ENCODE measurements around the gene ICE1. TPM values are rescaled to one million over a fixed set of nuclear protein-coding genes. Genes with fewer than 3 reads are reported as not detected.

ICE1 gene
- total and polyA plus RNA-seq, 9 of the 15 experiments (the other 6 are each of a cell fraction or from before 2014, with no cell fraction given): 4.9 to 47.4 (median 28.2) TPM

- H3K27ac ChIP-seq (ENCODE audit: extremely low read depth, low read depth, low read length): no peak overlapping the region
- peaks cover 0 to 6% of the 10 kb centered on the region in 2 experiments; a peak in 1 of 5 replicates for H3K27me3 ChIP-seq (ENCODE audit: control insufficient read depth in 2 of 2, insufficient read depth in 2 of 2, low read length in 2 of 2)
- in situ Hi-C loops (cut with MboI) (loop anchor here (25.0 kb wide), 1 partner anchor 1246 kb away; no protein-coding TSS in a partner anchor), intact Hi-C loops (cut with micrococcal nuclease) (loop anchor here (5.0 kb wide), 4 partner anchors 396 to 1256 kb away; no protein-coding TSS in a partner anchor)
- ChIA-PET CTCF (ENCODE audit: low intra/inter-chr PET ratio) (interaction anchor here (1.5 to 1.9 kb wide), 2 partner anchors 1086 to 1255 kb away, joined by 6 to 8 read pairs; no protein-coding TSS in a partner anchor), POLR2A (interaction anchor here (1.0 kb wide), 1 partner anchor 95 kb away, joined by 6 read pairs; no protein-coding TSS in a partner anchor)
- 55% methylated on average over 9 of the region's 9 CpGs for WGBS (ENCODE audit: insufficient coverage, low coverage, missing lambda C conversion rate)
- no peak overlapping the region for H2AFZ ChIP-seq (ENCODE audit: low read depth, low read length)
- no peak for ATAC-seq
- no peaks in the 10 kb centered on the region for H3K9me3 ChIP-seq (replicated peaks; ENCODE audit: control insufficient read depth, insufficient read depth, low read depth, low read length)
- FAIRE-seq: no peak
- H3K4me2 ChIP-seq (ENCODE audit: insufficient read depth, low read length): no peak overlapping the region
- H3K79me2 ChIP-seq (ENCODE audit: control insufficient read depth, insufficient read depth, low read length): no peaks in the 10 kb centered on the region
- no TSS peak for BruUV-seq (replicated peaks)
- DNase-seq (ENCODE audit: extremely low read depth in 1 of 4, low spot score in 3 of 4): no peak
- TF ChIP-seq MITF (IDR thresholded peaks at IDR 0.05): no peak
- TF ChIP-seq POLR2AphosphoS2 (IDR thresholded peaks at IDR 0.05; ENCODE audit: low read length): peak; percentile 67; the same call in 1 of the 2 replicates
- H3K9ac ChIP-seq (ENCODE audit: insufficient read depth in 1 of 2, low read depth in 2 of 2, low read length in 2 of 2): no peak overlapping the region
- no peaks in the 10 kb centered on the region for H3K9me1 ChIP-seq (ENCODE audit: control insufficient read depth, insufficient read depth, low read length)
- no peaks in the 10 kb centered on the region; the same call in none of the 2 replicates for H4K20me1 ChIP-seq (replicated peaks; ENCODE audit: control insufficient read depth, insufficient read depth, low read length)
- H3K4me3 ChIP-seq: no peak overlapping the region
- peaks cover 33% of the 10 kb centered on the region; the same call in 2 of the 3 replicates for H3K36me3 ChIP-seq (ENCODE audit: control insufficient read depth, insufficient read depth, low read length)
- H3K4me1 ChIP-seq (replicated peaks in 1 of 2; ENCODE audit: control insufficient read depth in 2 of 2, insufficient read depth in 2 of 2, low read length in 2 of 2): peaks cover 3 to 9% of the 10 kb centered on the region in 2 experiments; a peak in 3 of 5 replicates
These were observed 68.4 kb downstream of the ICE1 start for GRCh38 chr5:5490774-5491347.

All from K562 (cell line).